GM12892 (cell line): Measurements from ENCODE around the gene CTBP2.

Experiments used
- POLR2A ChIP-seq: IDR thresholded peaks from 2 replicates; pipeline ENCODE4 v1.6.1; 2011; ENCODE audit warnings: low read depth, low read length, control low read depth
- POLR2AphosphoS5 ChIP-seq: IDR thresholded peaks from 2 replicates; pipeline ENCODE4 v1.6.1; 2011; ENCODE audit warnings: low read depth, low read length, control low read depth
- TAF1 ChIP-seq: IDR thresholded peaks from 2 replicates; pipeline ENCODE4 v1.6.1; 2011; ENCODE audit warnings: low read depth, mild to moderate bottlenecking, control low read depth, low read length, borderline replicate concordance

- TF ChIP-seq POLR2A, result no peak
- TF ChIP-seq TAF1, result no peak
- TF ChIP-seq POLR2AphosphoS5, result no peak
Observed at GRCh38 chr10:125160856-125161706, 718 bp upstream of the CTBP2 start.
